DMS 273 treated with DMSO at 0.1 percent for 48 hours (cell line): Measurements from ENCODE around the gene GPC6.

Source experiments
- DNase-seq: peaks from one replicate; lab custom pipeline; 2025; lab: John Stamatoyannopoulos, UW

Gene GPC6

GRCh38 chr13:94050686-94051085 lies 824.1 kb downstream of the GPC6 start:
- DNase-seq: no peak

GRCh38 chr13:94053986-94054593 lies 827.5 kb downstream of the GPC6 start:
- DNase-seq: no peak

GRCh38 chr13:94056362-94056990 lies 829.9 kb downstream of the GPC6 start:
- no peak for DNase-seq

GRCh38 chr13:94057618-94058186 lies 831.1 kb downstream of the GPC6 start:
- no peak for DNase-seq

GRCh38 chr13:94058821-94059360 lies 832.3 kb downstream of the GPC6 start:
- DNase-seq: no peak

DNA sequence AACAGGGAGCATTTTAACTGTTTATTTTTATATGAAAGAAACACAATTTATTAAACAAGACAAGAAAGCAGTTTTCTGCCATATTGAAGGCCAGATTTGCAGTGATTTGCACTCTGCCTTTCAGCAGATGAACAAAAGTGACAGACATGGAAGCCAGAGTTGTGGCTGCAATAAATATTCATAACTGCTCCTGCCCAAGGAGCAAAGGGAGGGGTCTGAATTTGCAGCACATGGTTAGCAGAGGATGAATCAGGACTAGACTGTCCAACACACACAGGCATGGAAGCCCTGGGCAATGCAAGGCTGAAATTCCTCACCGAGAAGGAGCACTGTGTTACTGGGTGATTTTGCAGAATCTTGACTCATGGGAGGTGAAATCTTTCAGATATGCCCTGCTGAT lies 834.7 kb downstream of the GPC6 start:
- no peak for DNase-seq

DNA sequence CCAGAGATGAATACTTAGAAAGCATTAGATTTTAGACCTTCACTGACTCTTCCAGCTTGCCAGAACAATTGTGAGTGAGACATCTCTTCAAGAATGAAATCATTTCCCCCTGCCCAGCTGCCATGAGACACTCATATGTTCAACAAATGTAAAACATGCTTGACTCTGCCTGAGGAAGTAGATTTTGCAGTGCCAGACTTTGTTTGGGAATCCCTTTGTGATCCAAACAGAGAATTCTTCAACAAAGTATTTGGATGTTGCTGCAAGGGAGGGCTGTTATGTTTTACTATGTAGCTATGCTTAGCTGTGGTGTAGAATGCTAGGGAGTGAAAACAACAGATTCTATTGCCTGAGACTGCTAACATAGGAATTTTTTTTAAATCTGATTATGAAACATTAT lies 836.5 kb downstream of the GPC6 start:
- DNase-seq: no peak

DNA sequence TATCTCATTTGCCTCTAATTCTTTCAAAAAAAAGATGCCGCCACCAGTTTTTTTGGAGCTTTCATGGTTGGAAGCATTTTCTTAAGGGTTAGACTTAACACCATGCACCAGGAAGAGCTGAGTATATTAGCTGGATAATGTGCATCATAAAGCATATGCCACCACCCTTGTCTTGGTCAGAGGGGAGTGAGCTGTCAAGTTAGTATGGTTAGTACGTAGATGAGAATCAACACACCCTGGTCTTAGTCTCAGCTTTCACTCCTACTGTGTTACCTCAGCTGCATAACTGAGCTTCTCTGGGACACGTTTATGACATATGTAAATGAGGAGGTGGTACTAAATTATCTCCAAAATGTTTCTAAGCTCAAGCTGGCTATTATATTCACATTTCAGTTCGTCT lies 837.2 kb downstream of the GPC6 start:
- no peak for DNase-seq

DNA sequence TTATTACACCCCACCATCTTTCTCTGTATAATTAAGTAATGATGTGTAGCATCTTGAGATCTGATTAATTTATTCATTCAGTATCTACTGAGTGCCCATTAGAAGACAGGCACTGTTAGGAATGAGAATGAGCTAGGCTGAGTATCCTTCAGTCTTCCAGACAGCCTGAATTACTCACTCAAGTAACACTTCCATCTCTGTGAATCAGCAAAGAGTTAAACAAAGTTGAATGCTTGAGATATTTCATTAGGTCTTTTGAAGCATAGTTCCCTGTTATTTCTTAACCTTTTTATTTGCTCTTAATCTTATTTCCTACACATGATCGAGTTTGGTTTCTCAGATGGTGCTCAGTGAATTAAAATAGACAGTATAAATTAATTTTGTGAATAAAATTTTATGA lies 839.1 kb downstream of the GPC6 start:
- DNase-seq: no peak

DNA sequence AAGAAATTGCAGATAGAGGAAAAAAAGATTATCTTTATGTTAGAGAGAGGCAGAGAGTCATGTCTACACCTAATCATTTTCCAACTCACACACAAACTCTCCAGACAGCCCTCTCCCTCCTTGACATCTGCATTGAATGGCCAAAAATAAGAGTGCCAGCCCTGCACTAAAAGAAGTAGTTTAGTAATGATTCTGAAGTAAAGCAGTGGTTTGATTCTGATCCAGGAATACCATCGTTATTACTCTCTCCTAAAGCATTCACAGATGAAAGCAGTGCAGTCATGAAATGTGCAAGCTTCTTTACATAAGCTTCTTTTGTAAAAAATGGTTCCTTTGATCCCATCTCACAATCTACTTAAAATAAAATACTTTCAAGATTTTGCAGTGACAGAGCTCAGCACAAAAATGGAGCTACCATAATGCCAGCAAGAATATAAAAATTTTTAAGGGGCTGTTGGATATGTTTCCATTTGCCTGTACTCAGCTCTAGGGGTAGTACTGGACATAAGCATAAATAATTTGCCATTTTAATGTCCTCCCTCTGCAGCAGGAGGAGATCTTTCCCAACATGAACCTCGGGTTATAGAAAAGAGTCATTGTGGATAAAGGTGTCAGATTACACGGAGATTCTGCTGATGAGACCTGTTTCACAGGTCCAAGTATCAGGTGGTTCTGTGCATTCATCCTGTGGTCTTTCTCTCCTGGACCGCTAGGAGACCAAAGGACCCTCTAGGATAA lies 846.6 kb downstream of the GPC6 start:
- no peak for DNase-seq

DNA sequence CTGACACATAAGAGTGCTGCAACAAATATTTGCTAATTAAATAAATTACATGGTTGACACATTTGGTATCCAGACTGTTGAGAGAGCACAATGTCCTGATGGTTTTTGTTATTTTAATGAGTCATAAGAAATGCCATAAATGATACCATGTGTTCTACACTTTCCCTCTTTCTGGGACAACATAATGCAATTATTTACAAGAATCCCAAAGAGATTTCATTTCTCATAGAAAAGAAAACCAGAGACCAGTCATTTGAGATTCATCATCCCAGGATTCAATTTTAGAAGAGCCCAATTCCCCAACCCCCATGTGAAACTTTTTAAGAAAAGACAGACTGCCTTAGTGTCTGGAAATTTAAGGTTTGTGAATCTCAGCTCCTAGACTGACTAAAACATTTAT lies 853.3 kb downstream of the GPC6 start:
- no peak for DNase-seq

- DNase-seq: no peak
These were observed 853.9 kb downstream of the GPC6 start for GRCh38 chr13:94080527-94080926.

GRCh38 chr13:94087100-94087499 lies 860.5 kb downstream of the GPC6 start:
- no peak for DNase-seq

DNA sequence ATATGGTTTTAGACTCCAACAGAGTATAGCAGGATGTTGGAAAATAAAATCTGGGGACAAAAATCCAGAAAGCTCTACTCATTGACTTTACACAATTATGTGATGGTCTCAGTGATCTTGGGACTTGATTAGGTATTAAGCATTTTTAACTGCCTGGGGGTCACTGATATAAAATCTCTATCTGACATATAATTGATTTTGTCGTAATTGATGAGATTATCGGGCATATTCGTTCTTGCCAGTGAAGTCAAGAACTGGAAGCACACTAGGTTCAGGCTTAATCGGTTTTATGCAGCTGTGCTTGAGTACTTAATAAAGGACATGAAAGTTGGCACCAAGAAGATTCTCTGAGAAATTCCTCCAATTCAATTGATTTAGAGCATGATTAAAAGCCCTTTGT lies 862.1 kb downstream of the GPC6 start:
- DNase-seq: no peak

DNA sequence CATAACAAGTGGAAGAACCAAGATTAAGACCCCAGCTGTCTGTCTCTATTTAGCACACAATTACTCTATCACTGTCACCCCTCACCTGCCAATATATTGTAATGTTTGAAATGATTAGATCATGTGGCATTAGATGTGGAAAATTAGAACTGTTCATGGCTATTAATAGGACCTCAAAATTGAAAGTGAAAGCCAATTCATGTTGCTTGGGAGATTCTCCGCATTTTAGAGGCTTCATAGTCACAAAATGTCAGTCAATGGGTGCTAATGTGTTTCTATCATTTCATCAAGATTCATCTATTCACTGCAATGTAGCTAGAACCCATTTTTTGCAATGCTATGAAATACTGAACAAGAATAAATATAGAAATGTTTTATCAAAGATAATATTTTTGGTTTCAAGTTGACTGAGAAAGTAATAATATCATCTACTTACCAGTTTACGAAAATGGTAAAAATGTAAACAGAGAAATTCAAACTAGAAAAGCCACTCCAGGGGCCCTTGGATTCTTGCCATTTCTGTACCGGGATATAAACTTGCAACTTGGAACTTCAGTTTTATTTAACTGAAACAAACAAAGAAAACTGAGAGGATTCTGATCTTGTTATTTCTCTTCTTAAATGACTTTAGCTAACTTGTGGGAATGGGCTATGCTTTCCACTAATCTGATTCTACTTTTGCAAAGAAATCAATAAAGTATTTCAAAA lies 864.3 kb downstream of the GPC6 start:
- DNase-seq: no peak

- no peak for DNase-seq
These were observed 867.2 kb downstream of the GPC6 start for GRCh38 chr13:94093652-94094315.

DNA sequence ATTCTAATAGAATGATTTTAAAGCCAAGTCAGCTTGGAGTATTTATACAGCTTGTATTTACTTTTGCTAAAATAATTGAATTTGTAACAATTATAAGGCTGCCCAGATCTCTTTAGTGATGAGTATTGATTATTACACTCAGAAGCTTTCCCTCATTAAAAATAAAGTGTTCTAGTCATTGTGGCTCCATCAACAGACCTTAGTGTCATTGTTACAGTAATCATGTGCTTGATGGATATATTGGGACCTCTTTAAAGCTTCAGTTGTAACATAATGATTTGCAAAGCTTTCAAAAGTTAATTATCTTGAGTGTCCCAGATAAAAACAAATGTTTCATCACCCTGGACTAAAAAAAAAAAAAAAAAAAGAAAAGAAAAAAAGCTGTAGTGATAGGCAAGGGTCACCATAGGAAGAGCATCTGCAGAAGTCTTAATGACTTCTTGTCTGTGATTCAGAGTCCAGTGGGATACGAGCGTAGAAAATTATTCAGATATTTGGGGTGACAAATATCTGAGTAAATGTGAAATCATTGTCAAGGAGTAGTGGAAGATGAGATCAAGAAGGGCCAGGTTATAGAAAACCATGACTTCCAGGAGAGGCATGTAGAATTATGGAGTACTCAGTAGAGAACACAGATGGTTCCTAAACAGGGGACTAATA lies 883.2 kb downstream of the GPC6 start:
- no peak for DNase-seq

DNA sequence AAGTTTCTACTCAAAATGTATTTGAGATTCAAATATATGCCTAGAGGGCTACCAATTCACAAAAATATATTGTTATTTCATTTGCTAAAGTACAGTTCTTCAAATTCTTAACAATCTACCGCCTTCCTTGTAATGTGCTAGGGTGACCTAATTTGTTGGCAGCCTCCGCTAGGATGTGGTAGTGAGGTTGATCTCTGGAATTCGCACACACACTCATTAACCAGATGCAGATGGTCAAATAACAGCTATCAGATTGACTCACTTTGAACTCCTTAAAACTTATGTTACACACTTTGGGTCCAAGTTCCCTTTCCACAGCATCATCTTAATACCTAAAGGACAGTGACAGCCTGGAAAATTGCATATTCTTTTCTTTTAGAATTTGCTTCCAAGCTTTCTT lies 885.6 kb downstream of the GPC6 start:
- DNase-seq: no peak

- no peak for DNase-seq
These were observed 886.1 kb downstream of the GPC6 start for GRCh38 chr13:94112731-94113130.

- no peak for DNase-seq
These were observed 886.6 kb downstream of the GPC6 start for GRCh38 chr13:94113245-94113644.

- no peak for DNase-seq
These were observed 887.6 kb downstream of the GPC6 start for GRCh38 chr13:94114166-94114565.
